Spleen (tissue), 11 donors: ENCODE measurements around the gene STX4. TPM values are rescaled to one million over a fixed set of nuclear protein-coding genes. Genes with fewer than 3 reads are reported as not detected.

Experiments
- DNase-seq: peaks from one replicate; pipeline ENCODE4 v3.0.0-alpha.2; 2020
- H3K27ac ChIP-seq, 8 donors: fragments of 200-600 bp; sonication (generic) in 7 of 8; 1 replicate in 4 of 8; 2 replicates in 4 of 8; pipeline versions ENCODE4 v1.5.0 to v1.8.0; 2016 to 2021; ENCODE audit warnings: inconsistent platforms in 4 of 8, mild to moderate bottlenecking in 4 of 8, moderate library complexity in 1 of 8
- H3K27me3 ChIP-seq, 7 donors: fragments of 200-600 bp; sonication (generic) in 6 of 7; replicated peaks in 1 of 7; 1 replicate in 4 of 7; 2 replicates in 3 of 7; pipeline versions ENCODE4 v1.5.0 to v1.8.0; 2016 to 2021; ENCODE audit warnings: inconsistent platforms in 3 of 7, mild to moderate bottlenecking in 1 of 7
- H3K36me3 ChIP-seq, 6 donors: fragments of 200-600 bp; sonication (generic) in 5 of 6; 1 replicate in 4 of 6; 2 replicates in 2 of 6; pipeline versions ENCODE4 v1.5.0 to v1.8.0; 2016 to 2021; ENCODE audit warnings: inconsistent platforms in 2 of 6
- H3K4me1 ChIP-seq, 6 donors: fragments of 200-600 bp; sonication (generic) in 5 of 6; 1 replicate in 3 of 6; 2 replicates in 3 of 6; pipeline versions ENCODE4 v1.5.0 to v1.8.0; 2016 to 2021; ENCODE audit warnings: inconsistent platforms in 3 of 6
- H3K4me3 ChIP-seq, 8 donors: fragments of 200-600 bp; sonication (generic) in 7 of 8; 1 replicate in 4 of 8; 2 replicates in 4 of 8; pipeline versions ENCODE4 v1.5.0 to v1.8.0; 2016 to 2021; ENCODE audit warnings: inconsistent platforms in 4 of 8, mild to moderate bottlenecking in 4 of 8, moderate library complexity in 2 of 8
- H3K9me3 ChIP-seq, 8 donors: fragments of 200-600 bp; sonication (generic) in 7 of 8; 1 replicate in 4 of 8; 2 replicates in 4 of 8; pipeline versions ENCODE4 v1.5.0 to v1.8.0; 2016 to 2021; ENCODE audit warnings: inconsistent platforms in 4 of 8
- POLR2A ChIP-seq, 3 donors: fragments of 450-650 bp; IDR thresholded peaks; one replicate each; pipeline ENCODE4 v1.5.1; 2017; ENCODE audit warnings: antibody characterized with exemption in 3 of 3, mild to moderate bottlenecking in 1 of 3
- POLR2AphosphoS5 ChIP-seq, 3 donors: sonication (generic); formaldehyde crosslinking; IDR thresholded peaks; one replicate each; pipeline ENCODE4 v1.5.1; 2017; ENCODE audit warnings: antibody characterized with exemption in 3 of 3
- WGBS, 5 donors: extraction: QIAGEN DNeasy Blood & Tissue Kit in 3 of 5; methylation state at CpG; one replicate each; pipeline versions ENCODE4 v1.1.5 to v1.1.7; 2013 to 2018; 5-methylcytosine and 5-hydroxymethylcytosine counted together
- intact Hi-C: fragments of 100-400 bp; cut with DNase I; formaldehyde crosslinking; loops from one replicate; pipeline ENCODE4 v1.15.0; 2023; ENCODE audit warnings: low total_unique reads
- polyA plus RNA-seq, 3 donors: library from polyadenylated mRNA; stranded (reverse); fragments of 200-250 nt; gene quantifications; one replicate each; pipeline ENCODE4 v1.2.1, GENCODE V29; 2013
- total RNA-seq, 7 donors: library from RNA; depleted of rRNA in 3 of 7; stranded (reverse); fragments of >200 nt in 3 of 7; fragmentation: NEBNext Ultra II Directional in 4 of 7; extraction: Animal tissue kit (Norgen Biotek cat#: 25700) in 4 of 7; gene quantifications; one replicate each; pipeline versions ENCODE4 v1.1.0 to v1.2.1, GENCODE V29; 2016 to 2021
- TF ChIP-seq, protein P1 (sequence below), 11 experiments: fragments of 200-600 bp in 7 of 11; fragments of 450-650 bp in 4 of 11; sonication (generic) in 4 of 11; IDR thresholded peaks in 8 of 11; conservative IDR thresholded peaks in 3 of 11; 1 replicate in 7 of 11; 2 replicates in 4 of 11; pipeline versions ENCODE4 v1.4.0 to v1.8.0; 2016 to 2021; ENCODE audit warnings: antibody characterized with exemption in 11 of 11, inconsistent platforms in 4 of 11, mild to moderate bottlenecking in 1 of 11
- donor health status: healthy with polysubstance abuse.
- donor health status: DM: no; HTN: no; CAD: no; lungs with moderate emphysema.
- donor health status: DM: no; HTN: no; CAD: no.
- donor health status: Bipolar disorder and iron deficiency.
- donor health status: healthy.
- donor health status: DM: no; HTN: no; CAD: no.
- donor health status: DM: yes; HTN: yes; CAD: no.

Gene STX4
- total and polyA plus RNA-seq, 10 donors: 54.0 to 135 (median 86.9) TPM

DNA sequence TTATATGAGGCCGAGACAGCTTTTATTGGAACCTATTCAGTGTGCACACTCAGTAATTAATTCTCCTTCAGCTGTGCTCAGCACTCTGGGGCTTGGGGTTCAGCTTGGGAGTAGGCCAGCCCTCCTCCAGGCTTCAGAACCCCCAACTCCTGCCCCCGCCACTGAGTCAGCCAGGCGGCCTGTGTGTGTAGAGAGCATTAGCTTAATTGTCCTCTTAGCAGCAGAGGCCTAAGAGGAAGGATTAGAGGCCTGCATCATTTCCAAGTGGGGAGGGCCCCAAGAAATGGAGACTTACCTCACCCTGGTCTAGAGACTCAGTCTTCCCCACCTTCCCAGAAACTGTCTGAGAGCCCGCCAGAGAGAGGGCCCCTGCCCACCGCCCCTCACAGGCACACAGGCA, 54.6 kb downstream of the STX4 start:
- Histone ChIP-seq H3K4me3 (no peak overlapping the region), H3K36me3 (peaks cover 0 to 87% (median 36%) of the 10 kb centered on the region in 6 donors), H3K27ac (no peak overlapping the region), H3K4me1 (peaks cover 0 to 16% (median 4%) of the 10 kb centered on the region in 6 donors), H3K9me3 (no peaks in the 10 kb centered on the region), H3K27me3 (no peaks in the 10 kb centered on the region)
- TF ChIP-seq POLR2A (IDR thresholded peaks at IDR 0.05) (no peak), POLR2AphosphoS5 (IDR thresholded peaks at IDR 0.05) (no peak)
- TF ChIP-seq, protein P1, sequence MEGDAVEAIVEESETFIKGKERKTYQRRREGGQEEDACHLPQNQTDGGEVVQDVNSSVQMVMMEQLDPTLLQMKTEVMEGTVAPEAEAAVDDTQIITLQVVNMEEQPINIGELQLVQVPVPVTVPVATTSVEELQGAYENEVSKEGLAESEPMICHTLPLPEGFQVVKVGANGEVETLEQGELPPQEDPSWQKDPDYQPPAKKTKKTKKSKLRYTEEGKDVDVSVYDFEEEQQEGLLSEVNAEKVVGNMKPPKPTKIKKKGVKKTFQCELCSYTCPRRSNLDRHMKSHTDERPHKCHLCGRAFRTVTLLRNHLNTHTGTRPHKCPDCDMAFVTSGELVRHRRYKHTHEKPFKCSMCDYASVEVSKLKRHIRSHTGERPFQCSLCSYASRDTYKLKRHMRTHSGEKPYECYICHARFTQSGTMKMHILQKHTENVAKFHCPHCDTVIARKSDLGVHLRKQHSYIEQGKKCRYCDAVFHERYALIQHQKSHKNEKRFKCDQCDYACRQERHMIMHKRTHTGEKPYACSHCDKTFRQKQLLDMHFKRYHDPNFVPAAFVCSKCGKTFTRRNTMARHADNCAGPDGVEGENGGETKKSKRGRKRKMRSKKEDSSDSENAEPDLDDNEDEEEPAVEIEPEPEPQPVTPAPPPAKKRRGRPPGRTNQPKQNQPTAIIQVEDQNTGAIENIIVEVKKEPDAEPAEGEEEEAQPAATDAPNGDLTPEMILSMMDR (IDR thresholded peaks at IDR 0.05 in 8 of 11, conservative IDR thresholded peaks at IDR 0.05 in 3 of 11): no peak
- intact Hi-C loops: no loop called here
- 87 to 97% (median 92%) methylated on average over 5 of the region's 5 CpGs for WGBS, 5 donors
- DNase-seq: peak; percentile 34

DNA sequence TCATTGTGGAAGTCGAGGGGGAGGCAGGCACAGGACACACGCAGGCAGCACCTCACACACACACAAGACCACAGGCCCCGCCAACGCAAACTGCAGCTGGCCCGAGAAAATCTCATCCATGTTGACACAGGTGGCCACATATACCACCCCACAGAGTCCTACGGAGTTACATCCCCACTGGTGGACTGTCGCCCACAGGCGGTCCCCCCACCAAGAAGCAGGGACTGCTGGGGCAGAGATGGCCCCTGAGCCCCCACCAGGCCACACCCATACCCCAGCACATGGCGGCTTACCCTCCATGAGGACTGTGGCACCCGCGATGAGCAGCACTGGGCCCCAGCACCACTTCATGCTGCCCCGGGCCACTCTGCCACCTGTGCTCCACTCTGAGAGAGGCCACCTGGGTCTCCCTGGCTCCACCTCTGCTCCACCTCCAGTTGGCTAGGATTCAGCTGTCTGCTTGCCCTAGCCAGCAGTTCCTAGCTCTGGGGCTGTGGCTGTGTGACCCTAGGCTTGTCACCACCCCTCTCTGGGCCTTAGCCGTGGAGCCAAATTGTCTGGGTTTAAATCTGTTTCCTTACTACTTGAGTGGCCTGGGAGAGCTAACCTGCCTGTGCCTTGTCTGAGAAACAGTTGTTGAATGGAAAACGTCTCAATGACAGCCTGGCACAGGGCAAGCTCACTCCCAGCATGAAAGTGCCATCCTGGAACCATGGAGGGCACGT, 55.3 kb downstream of the STX4 start, which contains the start of gene PRSS53:
Gene PRSS53, minus strand, starts transcription at position 485 of the 725 bp plus-strand sequence. Its CDS starts 134 bp downstream, at position 351.
- TF ChIP-seq POLR2AphosphoS5 (IDR thresholded peaks at IDR 0.05): peak in 1 of 3 donors; percentile 26
- TF ChIP-seq, protein P1 (IDR thresholded peaks at IDR 0.05 in 8 of 11, conservative IDR thresholded peaks at IDR 0.05 in 3 of 11): no peak
- no peak within 1 kb of the TSS for H3K27ac ChIP-seq
- intact Hi-C loops: no loop called here

DNA sequence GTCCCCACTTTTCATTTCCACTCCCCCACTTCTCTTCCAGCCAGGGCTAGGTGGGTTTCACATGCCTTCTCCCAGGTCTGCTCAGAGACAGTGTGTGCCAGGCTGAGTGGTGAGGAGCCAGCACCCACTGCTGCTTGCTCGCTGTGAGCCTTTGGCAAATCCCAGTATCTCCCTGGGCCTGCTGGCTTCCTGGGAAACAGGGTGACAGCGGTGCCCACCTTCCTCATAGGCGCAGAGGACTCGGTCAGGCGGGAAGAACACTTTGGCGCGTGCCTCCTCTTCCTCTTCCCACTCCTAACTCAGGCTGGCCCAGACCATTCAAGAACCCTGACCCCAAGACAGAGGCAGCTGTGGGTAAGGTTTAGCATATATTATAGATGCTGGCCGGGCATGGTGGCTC, 55.8 kb downstream of the STX4 start:
- Histone ChIP-seq H3K9me3 (no peaks in the 10 kb centered on the region), H3K27me3 (no peaks in the 10 kb centered on the region), H3K36me3 (peaks cover 0 to 74% (median 26%) of the 10 kb centered on the region in 6 donors), H3K27ac (no peak overlapping the region), H3K4me1 (peaks cover 10 to 24% (median 16%) of the 10 kb centered on the region in 6 donors), H3K4me3 (no peak overlapping the region)
- TF ChIP-seq POLR2A (IDR thresholded peaks at IDR 0.05) (no peak), POLR2AphosphoS5 (IDR thresholded peaks at IDR 0.05) (no peak)
- TF ChIP-seq, protein P1 (IDR thresholded peaks at IDR 0.05 in 8 of 11, conservative IDR thresholded peaks at IDR 0.05 in 3 of 11): no peak
- peak; percentile 55 for DNase-seq
- 87 to 95% (median 94%) methylated on average over 8 of the region's 8 CpGs for WGBS, 5 donors
- intact Hi-C loops: no loop called here

More for the DNA sequence above, 55.3 kb downstream of the STX4 start, which contains the start of gene PRSS53:
- Histone ChIP-seq H3K9me3 (no peaks in the 10 kb centered on the region), H3K4me1 (peaks cover 5 to 18% (median 11%) of the 10 kb centered on the region in 6 donors), H3K36me3 (peaks cover 0 to 80% (median 30%) of the 10 kb centered on the region in 6 donors), H3K4me3 (no peak within 1 kb of the TSS), H3K27me3 (no peaks in the 10 kb centered on the region)
- WGBS, 5 donors: 82 to 92% (median 86%) methylated on average over 3 to 15 of the region's 15 CpGs
- DNase-seq: peak; percentile 51

Other genes starting within 250 kb of the STX4 start
- gene ZNF629, start 246.4 kb upstream of the STX4 start, total RNA-seq: 10 to 100 TPM in 5 of 7 donors, 1 to 10 TPM in 2; 7.6 to 13.9 (median 12.5) TPM
- gene ZNF629, start 246.4 kb upstream of the STX4 start, polyA plus RNA-seq: 1 to 10 TPM; 1.3 to 3.1 (median 1.7) TPM
- 10 to 100 TPM; 15.5 to 24.3 (median 21.6) TPM for gene BCL7C, start 139.5 kb upstream of the STX4 start, total RNA-seq
- 10 to 100 TPM; 35.6 to 38.7 (median 37.8) TPM for gene BCL7C, start 139.5 kb upstream of the STX4 start, polyA plus RNA-seq
- gene CTF1, start 136.9 kb upstream of the STX4 start, total RNA-seq: 1 to 10 TPM in 5 of 7 donors, under 1 TPM in 1, not detected in 1; 0.68 to 3.3 (median 1.4) TPM
- 1 to 10 TPM in 2 of 3 donors, under 1 TPM in 1; 0.61 to 1.3 (median 1.1) TPM for gene CTF1, start 136.9 kb upstream of the STX4 start, polyA plus RNA-seq
- 10 to 100 TPM; 12.4 to 21.0 (median 17.8) TPM for gene FBXL19, start 110.0 kb upstream of the STX4 start, total RNA-seq
- gene FBXL19, start 110.0 kb upstream of the STX4 start, polyA plus RNA-seq: 10 to 100 TPM in 1 of 3 donors, 1 to 10 TPM in 2; 4.3 to 24.7 (median 5.5) TPM
- gene ORAI3, start 84.5 kb upstream of the STX4 start, total RNA-seq: 10 to 100 TPM; 20.7 to 44.8 (median 29.8) TPM
- gene ORAI3, start 84.5 kb upstream of the STX4 start, polyA plus RNA-seq: 10 to 100 TPM; 22.2 to 26.2 (median 22.5) TPM
- 10 to 100 TPM; 10.1 to 24.9 (median 19.8) TPM for gene SETD1A, start 75.8 kb upstream of the STX4 start, total RNA-seq
- gene SETD1A, start 75.8 kb upstream of the STX4 start, polyA plus RNA-seq: 10 to 100 TPM in 1 of 3 donors, 1 to 10 TPM in 2; 4.8 to 15.0 (median 8.8) TPM
- gene HSD3B7, start 48.4 kb upstream of the STX4 start, total RNA-seq: 10 to 100 TPM; 11.0 to 24.5 (median 18.6) TPM
- gene HSD3B7, start 48.4 kb upstream of the STX4 start, polyA plus RNA-seq: 10 to 100 TPM in 1 of 3 donors, 1 to 10 TPM in 2; 5.3 to 19.4 (median 6.7) TPM
- gene STX1B, start 22.9 kb upstream of the STX4 start, total RNA-seq: 1 to 10 TPM in 5 of 7 donors, under 1 TPM in 2; 0.46 to 4.2 (median 1.8) TPM
- 1 to 10 TPM in 1 of 3 donors, under 1 TPM in 2; 0.29 to 1.2 (median 0.43) TPM for gene STX1B, start 22.9 kb upstream of the STX4 start, polyA plus RNA-seq
- gene ZNF668, start 40.7 kb downstream of the STX4 start, total RNA-seq: 10 to 100 TPM in 3 of 7 donors, 1 to 10 TPM in 4; 8.9 to 12.5 (median 9.2) TPM
- 1 to 10 TPM; 6.2 to 9.8 (median 6.4) TPM for gene ZNF668, start 40.7 kb downstream of the STX4 start, polyA plus RNA-seq
- 10 to 100 TPM; 20.2 to 28.4 (median 25.6) TPM for gene ZNF646, start 40.9 kb downstream of the STX4 start, total RNA-seq
- gene ZNF646, start 40.9 kb downstream of the STX4 start, polyA plus RNA-seq: 10 to 100 TPM in 1 of 3 donors, 1 to 10 TPM in 2; 3.2 to 11.8 (median 3.3) TPM
- gene PRSS53, start 55.4 kb downstream of the STX4 start, total RNA-seq: 1 to 10 TPM; 2.3 to 6.0 (median 2.8) TPM
- 1 to 10 TPM; 1.6 to 2.6 (median 1.9) TPM for gene PRSS53, start 55.4 kb downstream of the STX4 start, polyA plus RNA-seq
- 10 to 100 TPM; 33.4 to 74.2 (median 48.2) TPM for gene VKORC1, start 61.2 kb downstream of the STX4 start, total RNA-seq
- gene VKORC1, start 61.2 kb downstream of the STX4 start, polyA plus RNA-seq: 10 to 100 TPM; 23.5 to 56.6 (median 55.1) TPM
- gene BCKDK, start 74.8 kb downstream of the STX4 start, total RNA-seq: 10 to 100 TPM; 36.9 to 55.7 (median 40.2) TPM
- gene BCKDK, start 74.8 kb downstream of the STX4 start, polyA plus RNA-seq: 10 to 100 TPM; 15.0 to 27.5 (median 17.4) TPM
- gene KAT8, start 84.1 kb downstream of the STX4 start, total RNA-seq: 10 to 100 TPM; 63.2 to 94.8 (median 85.2) TPM
- gene KAT8, start 84.1 kb downstream of the STX4 start, polyA plus RNA-seq: 10 to 100 TPM; 48.7 to 63.6 (median 56.5) TPM
- gene PRSS8, start 102.2 kb downstream of the STX4 start, total RNA-seq: not detected
- gene PRSS8, start 102.2 kb downstream of the STX4 start, polyA plus RNA-seq: under 1 TPM; 0.07 to 0.19 (median 0.15) TPM
- 1 to 10 TPM in 4 of 7 donors, under 1 TPM in 2, not detected in 1; 0.70 to 2.0 (median 1.3) TPM for gene PRSS36, start 116.5 kb downstream of the STX4 start, total RNA-seq
- 1 to 10 TPM; 1.5 to 2.6 (median 2.0) TPM for gene PRSS36, start 116.5 kb downstream of the STX4 start, polyA plus RNA-seq
- 100 to 1,000 TPM; 119 to 474 (median 284) TPM for gene FUS, start 146.6 kb downstream of the STX4 start, total RNA-seq
- gene FUS, start 146.6 kb downstream of the STX4 start, polyA plus RNA-seq: 100 to 1,000 TPM; 225 to 694 (median 516) TPM
- gene PYCARD, start 169.2 kb downstream of the STX4 start, total RNA-seq: 100 to 1,000 TPM in 2 of 7 donors, 10 to 100 TPM in 5; 68.0 to 135 (median 90.1) TPM
- gene PYCARD, start 169.2 kb downstream of the STX4 start, polyA plus RNA-seq: 100 to 1,000 TPM; 109 to 117 (median 114) TPM
- under 1 TPM in 4 of 7 donors, not detected in 3; 0.05 to 0.26 (median 0.15) TPM for gene TRIM72, start 180.6 kb downstream of the STX4 start, total RNA-seq
- gene TRIM72, start 180.6 kb downstream of the STX4 start, polyA plus RNA-seq: under 1 TPM; 0.06 to 0.15 (median 0.09) TPM
- not detected for gene PYDC1, start 183.6 kb downstream of the STX4 start, total RNA-seq
- gene PYDC1, start 183.6 kb downstream of the STX4 start, polyA plus RNA-seq: 1 to 10 TPM in 1 of 3 donors, under 1 TPM in 1, not detected in 1; 0.72 to 2.7 TPM
- 100 to 1,000 TPM in 2 of 7 donors, 10 to 100 TPM in 5; 38.5 to 154 (median 77.7) TPM for gene ITGAM, start 226.4 kb downstream of the STX4 start, total RNA-seq
- gene ITGAM, start 226.4 kb downstream of the STX4 start, polyA plus RNA-seq: 10 to 100 TPM in 2 of 3 donors, 1 to 10 TPM in 1; 4.3 to 14.9 (median 11.8) TPM